ACC112 (cell line): Measurements from ENCODE around the gene TAMM41.
A peak's percentile ranks its signal among the peaks of the same experiment; 100 is the strongest.

ENCODE experiments used
- H2AFZ ChIP-seq: fragments of 200-600 bp; sonication (generic); one replicate; pipeline ENCODE4 v1.6.0; 2017; ENCODE audit warnings: antibody characterized with exemption, low read length; ENCODE audit not compliant: unreplicated experiment
- H3K27ac ChIP-seq: fragments of 200-600 bp; sonication (generic); 2 replicates; pipeline ENCODE4 v1.5.1; 2014; ENCODE audit warnings: low read depth, mild to moderate bottlenecking, antibody characterized with exemption, low read length, moderate library complexity
- H3K27me3 ChIP-seq: fragments of 200-600 bp; sonication (generic); 2 replicates; pipeline ENCODE4 v1.6.1; 2014; ENCODE audit warnings: mild to moderate bottlenecking, antibody characterized with exemption, low read length, moderate library complexity, mixed read lengths; ENCODE audit not compliant: insufficient read depth
- H3K36me3 ChIP-seq: fragments of 200-600 bp; sonication (generic); 2 replicates; pipeline ENCODE4 v1.6.1; 2016; ENCODE audit warnings: mild to moderate bottlenecking, antibody characterized with exemption, low read length, moderate library complexity, mixed read lengths; ENCODE audit not compliant: insufficient read depth
- H3K4me1 ChIP-seq: fragments of 200-600 bp; sonication (generic); one replicate; pipeline ENCODE4 v1.6.1; 2016; ENCODE audit warnings: low read length, mixed read lengths; ENCODE audit not compliant: insufficient read depth, unreplicated experiment, control insufficient read depth
- H3K4me3 ChIP-seq: fragments of 200-600 bp; sonication (generic); 2 replicates; pipeline ENCODE4 v1.5.1; 2014; ENCODE audit warnings: mild to moderate bottlenecking, low read depth, low read length
- H3K79me2 ChIP-seq: fragments of 200-600 bp; sonication (generic); one replicate; pipeline ENCODE4 v1.6.0; 2016; ENCODE audit warnings: low read length; ENCODE audit not compliant: control insufficient read depth, unreplicated experiment, insufficient read depth

TAMM41 gene

GRCh38 chr3:11845651-11846050, 1.0 kb downstream of the TAMM41 start:
- no peak overlapping the region for H3K27ac ChIP-seq

GRCh38 chr3:11844891-11845290, 1.8 kb downstream of the TAMM41 start:
- Histone ChIP-seq H3K36me3 (peaks cover 19% of the 10 kb centered on the region), H2AFZ (no peak overlapping the region), H3K27ac (no peak overlapping the region), H3K4me3 (peak overlapping the region; percentile 91; the same call in 1 of the 2 replicates), H3K79me2 (peaks cover 21% of the 10 kb centered on the region), H3K27me3 (no peaks in the 10 kb centered on the region), H3K4me1 (peaks cover 11% of the 10 kb centered on the region)

More at GRCh38 chr3:11845651-11846050, 1.0 kb downstream of the TAMM41 start:
- H3K27me3 ChIP-seq, result no peaks in the 10 kb centered on the region
- H3K79me2 ChIP-seq, result peaks cover 21% of the 10 kb centered on the region
- H3K36me3 ChIP-seq, result peaks cover 12% of the 10 kb centered on the region
- peak overlapping the region; percentile 91 for H3K4me3 ChIP-seq
- H2AFZ ChIP-seq, result peak overlapping the region; percentile 47
- H3K4me1 ChIP-seq, result peaks cover 11% of the 10 kb centered on the region

GRCh38 chr3:11835028-11835639, 11.6 kb downstream of the TAMM41 start:
- no peak overlapping the region for H3K27ac ChIP-seq
- H3K4me1 ChIP-seq, result no peaks in the 10 kb centered on the region
- peaks cover 21% of the 10 kb centered on the region for H3K36me3 ChIP-seq
- no peak overlapping the region for H2AFZ ChIP-seq
- H3K4me3 ChIP-seq, result no peak overlapping the region
- no peaks in the 10 kb centered on the region for H3K79me2 ChIP-seq
- no peaks in the 10 kb centered on the region for H3K27me3 ChIP-seq

GRCh38 chr3:11832981-11833905, 13.4 kb downstream of the TAMM41 start:
- H2AFZ ChIP-seq, result no peak overlapping the region
- no peak overlapping the region for H3K4me3 ChIP-seq

GRCh38 chr3:11829416-11829815, 17.3 kb downstream of the TAMM41 start:
- Histone ChIP-seq H3K79me2 (no peaks in the 10 kb centered on the region), H3K36me3 (peaks cover 23% of the 10 kb centered on the region), H3K4me1 (no peaks in the 10 kb centered on the region), H3K4me3 (no peak overlapping the region), H3K27ac (no peak overlapping the region), H2AFZ (no peak overlapping the region), H3K27me3 (no peaks in the 10 kb centered on the region)

More at GRCh38 chr3:11832981-11833905, 13.4 kb downstream of the TAMM41 start:
- Histone ChIP-seq H3K27ac (no peak overlapping the region), H3K79me2 (no peaks in the 10 kb centered on the region), H3K27me3 (no peaks in the 10 kb centered on the region), H3K36me3 (peaks cover 15% of the 10 kb centered on the region), H3K4me1 (no peaks in the 10 kb centered on the region)

- Histone ChIP-seq H3K27ac (no peak overlapping the region), H3K4me3 (no peak overlapping the region), H3K27me3 (no peaks in the 10 kb centered on the region), H2AFZ (no peak overlapping the region), H3K4me1 (no peaks in the 10 kb centered on the region), H3K79me2 (no peaks in the 10 kb centered on the region), H3K36me3 (peaks cover 17% of the 10 kb centered on the region)
These were observed 19.9 kb downstream of the TAMM41 start for GRCh38 chr3:11826628-11827265.

GRCh38 chr3:11825301-11825700, 21.4 kb downstream of the TAMM41 start:
- H3K4me3 ChIP-seq, result no peak overlapping the region
- no peak overlapping the region for H2AFZ ChIP-seq
- peaks cover 17% of the 10 kb centered on the region; the same call in 1 of the 2 replicates for H3K36me3 ChIP-seq
- H3K27me3 ChIP-seq, result no peaks in the 10 kb centered on the region
- no peak overlapping the region for H3K27ac ChIP-seq
- peaks cover 14% of the 10 kb centered on the region for H3K4me1 ChIP-seq
- no peaks in the 10 kb centered on the region for H3K79me2 ChIP-seq

- Histone ChIP-seq H3K27me3 (no peaks in the 10 kb centered on the region), H3K4me3 (no peak overlapping the region), H3K4me1 (peaks cover 17% of the 10 kb centered on the region), H3K36me3 (peaks cover 5% of the 10 kb centered on the region), H3K79me2 (no peaks in the 10 kb centered on the region), H3K27ac (no peak overlapping the region), H2AFZ (no peak overlapping the region)
These were observed 26.1 kb downstream of the TAMM41 start for GRCh38 chr3:11820531-11821041.

- Histone ChIP-seq H3K27ac (no peak overlapping the region), H3K79me2 (no peaks in the 10 kb centered on the region), H3K27me3 (no peaks in the 10 kb centered on the region), H3K4me3 (no peak overlapping the region), H3K4me1 (peaks cover 17% of the 10 kb centered on the region), H2AFZ (no peak overlapping the region), H3K36me3 (peaks cover 5% of the 10 kb centered on the region)
These were observed 27.5 kb downstream of the TAMM41 start for GRCh38 chr3:11819146-11819689.

GRCh38 chr3:11818033-11818432, 28.7 kb downstream of the TAMM41 start:
- Histone ChIP-seq H3K4me1 (peaks cover 17% of the 10 kb centered on the region), H3K79me2 (no peaks in the 10 kb centered on the region), H3K4me3 (no peak overlapping the region), H3K27me3 (no peaks in the 10 kb centered on the region), H2AFZ (no peak overlapping the region), H3K36me3 (peaks cover 5% of the 10 kb centered on the region), H3K27ac (no peak overlapping the region)
